GM10248 (cell line): ENCODE measurements around the gene CYP26C1.

Source experiments
- CTCF ChIA-PET: fragments of 300-600 bp; sonication (Branson Sonifier 250); formaldehyde crosslinking; extraction: SDS; loops from one replicate; lab custom pipeline; 2021; ENCODE audit warnings: antibody characterized with exemption; lab: Yijun Ruan, JAX
- POLR2A ChIA-PET: fragments of 350-650 bp; sonication (Branson Sonifier 250); formaldehyde crosslinking; extraction: SDS; loops from one replicate; lab custom pipeline; 2020; ENCODE audit warnings: antibody characterized with exemption; lab: Yijun Ruan, JAX
- DNase-seq: peaks from one replicate; pipeline ENCODE4 v3.0.0; 2012; ENCODE audit errors: extremely low spot score
- CTCF ChIP-seq: IDR thresholded peaks from 2 replicates; pipeline ENCODE4 v1.5.1; 2012; ENCODE audit warnings: mild to moderate bottlenecking, low read depth; ENCODE audit errors: extremely low read depth, missing control alignments, control extremely low read depth

Gene CYP26C1

GRCh38 chr10:93028883-93029282 is 31.7 kb upstream of the CYP26C1 start:
- DNase-seq: no peak

GRCh38 chr10:93030409-93030808 is 30.2 kb upstream of the CYP26C1 start:
- TF ChIP-seq CTCF: no peak
- CTCF ChIA-PET: no interaction called here
- POLR2A ChIA-PET: no interaction called here
- DNase-seq: no peak

More at GRCh38 chr10:93028883-93029282, 31.7 kb upstream of the CYP26C1 start:
- TF ChIP-seq CTCF: no peak
- POLR2A ChIA-PET: no interaction called here
- CTCF ChIA-PET: no interaction called here

- POLR2A ChIA-PET: no interaction called here
- DNase-seq: no peak
- CTCF ChIA-PET: interaction anchor here (1.2 kb wide), 2 partner anchors 26 to 30 kb away, joined by 3 read pairs; no protein-coding TSS in a partner anchor
- TF ChIP-seq CTCF: no peak
Measured at GRCh38 chr10:93032105-93032808, 28.3 kb upstream of the CYP26C1 start.

DNA sequence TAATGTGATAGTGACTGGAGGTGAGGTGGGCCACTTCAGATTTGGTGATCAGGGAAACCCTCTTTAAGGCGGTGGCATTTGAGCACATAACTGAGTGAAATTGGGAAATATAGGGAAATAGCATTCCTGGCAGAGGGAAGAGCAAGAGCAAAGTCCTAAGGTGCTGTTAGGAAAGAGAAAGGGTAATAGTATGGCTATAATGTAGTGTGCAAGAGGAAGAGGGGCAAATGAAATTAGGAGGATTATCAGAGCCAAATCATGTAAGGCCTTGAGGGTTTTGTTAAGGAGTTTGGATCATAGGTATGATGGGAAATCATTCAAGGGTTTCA is 27.8 kb upstream of the CYP26C1 start:
- ChIA-PET POLR2A (no interaction called here), CTCF (interaction anchor here (1.2 kb wide), 2 partner anchors 26 to 30 kb away, joined by 3 read pairs; no protein-coding TSS in a partner anchor)
- DNase-seq: no peak
- no peak for TF ChIP-seq CTCF

DNA sequence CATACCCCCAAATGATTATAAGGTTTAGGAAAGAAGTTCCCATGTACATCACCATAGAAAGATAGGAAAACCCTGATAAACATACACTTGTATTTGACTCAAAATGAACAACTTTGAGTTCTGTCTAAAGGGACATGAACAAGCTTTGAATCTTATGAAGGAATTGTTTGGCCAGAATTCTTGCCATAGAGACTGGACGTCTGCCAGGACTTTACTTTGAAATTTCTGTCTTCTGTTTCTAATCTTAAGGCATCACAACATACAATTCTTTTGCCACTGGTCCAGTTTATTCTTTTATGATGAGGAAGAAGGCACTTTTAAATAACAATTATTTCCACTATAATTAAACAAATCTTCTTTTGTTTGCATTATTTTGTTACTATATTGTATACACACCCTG is 26.2 kb upstream of the CYP26C1 start:
- no peak for TF ChIP-seq CTCF
- no peak for DNase-seq
- CTCF ChIA-PET: interaction anchor here (0.9 to 1.5 kb wide), 9 partner anchors 8 to 69 kb away, joined by 3 to 5 read pairs (median 3); no protein-coding TSS in a partner anchor
- POLR2A ChIA-PET: no interaction called here

DNA sequence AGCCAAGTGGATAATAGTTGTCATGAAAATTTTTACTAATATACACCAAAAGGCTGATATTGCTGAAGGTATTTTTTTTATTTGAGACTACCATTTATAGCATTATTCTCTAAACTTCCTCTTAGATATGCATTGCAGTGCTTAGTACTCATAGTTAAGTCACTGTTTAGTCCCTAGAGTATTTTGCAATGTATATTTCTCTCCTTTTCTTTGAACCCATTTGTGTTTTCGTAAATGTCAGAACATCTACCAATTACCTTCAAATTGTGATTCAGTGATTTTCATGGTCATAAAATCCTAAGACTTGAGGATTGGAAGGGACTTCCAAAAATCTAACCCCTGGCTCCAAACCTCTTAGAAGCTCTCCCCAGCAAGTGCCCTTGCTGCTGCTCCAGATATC is 21.5 kb upstream of the CYP26C1 start:
- no peak for TF ChIP-seq CTCF
- ChIA-PET CTCF (interaction anchor here (1.1 to 2.1 kb wide), 7 partner anchors 13 to 153 kb away, joined by 3 to 6 read pairs (median 4); no protein-coding TSS in a partner anchor), POLR2A (no interaction called here)
- DNase-seq: no peak
